HepG2 (cell line): ENCODE measurements around the gene GGNBP2. TPM values are rescaled to one million over a fixed set of nuclear protein-coding genes. Genes with fewer than 3 reads are reported as not detected.
A peak's percentile ranks its signal among the peaks of the same experiment; 100 is the strongest.

Experiments used
- ASH2L ChIP-seq: fragments of 300-600, 200-600 bp; sonication (generic); IDR thresholded peaks from 2 replicates; pipeline ENCODE4 v1.7.0; 2017; ENCODE audit warnings: low read depth, mild to moderate bottlenecking, moderate library complexity, mixed read lengths, low read length; ENCODE audit not compliant: insufficient read length
- BCL6 ChIP-seq: IDR thresholded peaks from 2 replicates; pipeline ENCODE4 v1.6.1; 2016; ENCODE audit warnings: missing genetic modification reagents, missing compliant biosample characterization
- ETV5 ChIP-seq: IDR thresholded peaks from 2 replicates; pipeline ENCODE4 v1.6.1; 2018; ENCODE audit warnings: missing biosample characterization, missing genetic modification reagents, inconsistent platforms, borderline replicate concordance
- HNRNPUL1 ChIP-seq: fragments of 200-400 bp; formaldehyde crosslinking; IDR thresholded peaks from 2 replicates; pipeline ENCODE4 v1.6.1; 2017; ENCODE audit warnings: low read depth, mild to moderate bottlenecking, low read length, moderate library complexity
- KDM5A ChIP-seq: fragments of 200-600 bp; sonication (generic); IDR thresholded peaks from 2 replicates; pipeline ENCODE4 v1.7.0; 2018; ENCODE audit warnings: antibody characterized with exemption, mild to moderate bottlenecking, low read length, borderline replicate concordance
- KMT2B ChIP-seq: IDR thresholded peaks from 2 replicates; pipeline ENCODE4 v1.6.1; 2016; ENCODE audit warnings: missing genetic modification reagents, missing compliant biosample characterization
- NFKB2 ChIP-seq: sonication (generic); formaldehyde crosslinking; IDR thresholded peaks from 2 replicates; pipeline ENCODE4 v1.4.0; 2020; ENCODE audit warnings: missing genetic modification reagents, borderline replicate concordance
- RBM39 ChIP-seq: fragments of 200-400 bp; formaldehyde crosslinking; IDR thresholded peaks from one replicate; pipeline ENCODE4 v1.6.1; 2018; ENCODE audit warnings: antibody characterized with exemption, mild to moderate bottlenecking, low read depth, low read length; ENCODE audit not compliant: poor library complexity, severe bottlenecking
- SMARCC2 ChIP-seq: fragments of 450-650 bp; IDR thresholded peaks from 2 replicates; pipeline ENCODE4 v1.6.1; 2017; ENCODE audit warnings: antibody characterized with exemption, mild to moderate bottlenecking
- SNRNP70 ChIP-seq: fragments of 200-400 bp; formaldehyde crosslinking; IDR thresholded peaks from 2 replicates; pipeline ENCODE4 v1.6.1; 2017; ENCODE audit warnings: mild to moderate bottlenecking, low read depth, low read length, moderate library complexity
- SOX5 ChIP-seq: IDR thresholded peaks from 2 replicates; pipeline ENCODE4 v1.6.1; 2016; ENCODE audit warnings: borderline replicate concordance
- SRSF1 ChIP-seq: fragments of 200-400 bp; formaldehyde crosslinking; optimal IDR thresholded peaks from 2 replicates; pipeline ENCODE3; 2017; ENCODE audit warnings: mild to moderate bottlenecking, low read depth, low read length, moderate library complexity
- STAT6 ChIP-seq: sonication (generic); formaldehyde crosslinking; IDR thresholded peaks from 2 replicates; pipeline ENCODE4 v1.4.0; 2020; ENCODE audit warnings: missing genetic modification reagents, mild to moderate bottlenecking, borderline replicate concordance
- TOPORS ChIP-seq: sonication (generic); formaldehyde crosslinking; IDR thresholded peaks from 2 replicates; pipeline ENCODE4 v1.8.0; 2023; ENCODE audit warnings: mild to moderate bottlenecking, missing genetic modification reagents
- ZNF160 ChIP-seq: sonication (generic); formaldehyde crosslinking; IDR thresholded peaks from 2 replicates; pipeline ENCODE4 v1.8.0; 2022; ENCODE audit warnings: mild to moderate bottlenecking, inconsistent platforms, missing genetic modification reagents
- ZNF546 ChIP-seq: sonication (generic); formaldehyde crosslinking; conservative IDR thresholded peaks from 2 replicates; pipeline ENCODE4 v1.8.1; 2023; ENCODE audit warnings: mild to moderate bottlenecking, missing genetic modification reagents
- ZNF605 ChIP-seq: sonication (generic); formaldehyde crosslinking; IDR thresholded peaks from 2 replicates; pipeline ENCODE4 v1.8.0; 2022; ENCODE audit warnings: mild to moderate bottlenecking, missing genetic modification reagents
- ZNF7 ChIP-seq: IDR thresholded peaks from 2 replicates; pipeline ENCODE4 v1.6.1; 2016; ENCODE audit warnings: missing biosample characterization, missing genetic modification reagents
- ZNF879 ChIP-seq: sonication (generic); formaldehyde crosslinking; IDR thresholded peaks from 2 replicates; pipeline ENCODE4 v1.8.1; 2023; ENCODE audit warnings: missing genetic modification reagents
- polyA plus RNA-seq, 8 experiments: library from polyadenylated mRNA; depleted of rRNA in 3 of 8; stranded (reverse) in 7 of 8; unstranded in 1 of 8; fragments of >200 nt; fragmentation: Illumina TruSeq in 4 of 8; extraction: Trizol in 4 of 8; gene quantifications; 2 replicates each; pipeline versions ENCODE4 v1.2.1 to v1.2.3, GENCODE V29; 2011 to 2016; ENCODE audit warnings: low read depth in 4 of 8, missing spikeins in 1 of 8, mixed read lengths in 1 of 8; ENCODE audit not compliant: insufficient read depth in 1 of 8
- total RNA-seq, 5 experiments: library from RNA; depleted of rRNA; stranded (reverse); fragments of >200 nt; fragmentation: Illumina TruSeq; extraction: Trizol; gene quantifications; 2 replicates each; pipeline ENCODE4 v1.2.3, GENCODE V29; 2016; ENCODE audit warnings: low read depth in 1 of 5

The GGNBP2 gene
- total and polyA plus RNA-seq, 2 of the 13 experiments (the other 11 are each of a cell fraction or from before 2014, with no cell fraction given), result 53.3 to 84.2 TPM

DNA sequence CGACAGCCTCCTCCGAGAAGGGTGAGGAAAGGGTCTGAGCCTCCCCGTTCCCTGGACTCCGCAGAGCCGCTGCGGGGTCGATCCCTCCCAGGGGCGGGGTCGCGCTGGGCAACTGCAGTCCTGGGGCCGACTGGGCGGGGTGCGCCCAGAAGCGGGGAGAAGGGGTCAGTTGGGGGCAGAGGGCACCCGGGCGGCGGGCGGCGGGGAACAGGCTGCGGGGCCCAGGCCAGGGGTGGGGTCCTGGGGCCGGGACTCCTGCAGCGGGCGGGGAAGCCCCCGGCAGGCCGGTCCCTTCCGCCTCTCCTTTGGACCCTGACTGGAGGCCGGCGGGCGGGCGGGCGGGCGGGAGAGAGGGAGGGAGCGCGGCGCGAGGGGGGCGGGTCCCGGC lies 352 bp downstream of the GGNBP2 start (continued):
- no peak for TF ChIP-seq STAT6 (CRISPR knock-in tag)
- TF ChIP-seq ZNF7 (CRISPR knock-in tag), result no peak
- peak; percentile 53 for TF ChIP-seq RBM39
- TF ChIP-seq BCL6, result no peak
- no peak for TF ChIP-seq HNRNPUL1
- no peak for TF ChIP-seq ZNF879 (CRISPR knock-in tag)
- TF ChIP-seq ZNF605 (CRISPR knock-in tag), result no peak
- no peak for TF ChIP-seq ETV5 (CRISPR knock-in tag)
- TF ChIP-seq ZNF160 (CRISPR knock-in tag), result no peak
- no peak for TF ChIP-seq SMARCC2
- peak; percentile 3 for TF ChIP-seq SRSF1
- TF ChIP-seq KDM5A, result peak; percentile 53; the same call in 1 of the 2 replicates
- no peak for TF ChIP-seq NFKB2 (CRISPR knock-in tag)
- peak; percentile 91 for TF ChIP-seq ASH2L
- TF ChIP-seq SNRNP70, result no peak
- no peak for TF ChIP-seq ZNF546 (CRISPR knock-in tag)
- no peak for TF ChIP-seq SOX5 (CRISPR knock-in tag)
- no peak for TF ChIP-seq KMT2B (CRISPR knock-in tag)
- TF ChIP-seq TOPORS (CRISPR knock-in tag), result 0 out of 2 replicates have a peak, but pooled peaks have one; percentile 8
